ELR (cell line): ENCODE data around the gene OPN1LW.
"Not testable (repeated sequence)": the region's sequence is repeated elsewhere in the genome, so short reads cannot be mapped to it uniquely, and the experiment has no call there.

ENCODE experiments used
- DNase-seq: peaks from one replicate; pipeline ENCODE4 v3.0.0-alpha.2; 2015; ENCODE audit warnings: low read depth

The OPN1LW gene

GRCh38 chrX:154144010-154144409, at the start of gene OPN1LW:
OPN1LW (plus strand) TSS chrX:154144243; CDS start chrX:154144284, 41 bp downstream.
- not testable (repeated sequence) for DNase-seq

- no peak for DNase-seq
Measured at GRCh38 chrX:154094833-154095232, 49.2 kb upstream of the OPN1LW start.

GRCh38 chrX:154096140-154097002, 47.7 kb upstream of the OPN1LW start:
- DNase-seq, result peak; percentile 65

GRCh38 chrX:154097003-154097588, 46.9 kb upstream of the OPN1LW start:
- DNase-seq, result peak; percentile 71

GRCh38 chrX:154097589-154098541, 46.2 kb upstream of the OPN1LW start, which contains the start of gene MECP2:
MECP2 (minus strand) TSS chrX:154097717.
- DNase-seq, result peak; percentile 91

GRCh38 chrX:154098551-154098950, 45.5 kb upstream of the OPN1LW start:
- no peak for DNase-seq

GRCh38 chrX:154113729-154114128, 30.3 kb upstream of the OPN1LW start:
- no peak for DNase-seq

- DNase-seq, result no peak
Measured at GRCh38 chrX:154114652-154115051, 29.4 kb upstream of the OPN1LW start.

- DNase-seq, result no peak
Measured at GRCh38 chrX:154115071-154115470, 29.0 kb upstream of the OPN1LW start.

- no peak for DNase-seq
Measured at GRCh38 chrX:154115750-154116149, 28.3 kb upstream of the OPN1LW start.

- DNase-seq, result no peak
Measured at GRCh38 chrX:154116426-154117211, 27.4 kb upstream of the OPN1LW start.

GRCh38 chrX:154117566-154117965, 26.5 kb upstream of the OPN1LW start:
- no peak for DNase-seq

- no peak for DNase-seq
Measured at GRCh38 chrX:154120567-154120966, 23.5 kb upstream of the OPN1LW start.

- DNase-seq, result no peak
Measured at GRCh38 chrX:154121207-154121606, 22.8 kb upstream of the OPN1LW start.

GRCh38 chrX:154121961-154122360, 22.1 kb upstream of the OPN1LW start:
- no peak for DNase-seq

- peak; percentile 8 for DNase-seq
Measured at GRCh38 chrX:154123241-154124219, 20.5 kb upstream of the OPN1LW start.

GRCh38 chrX:154125391-154126040, 18.5 kb upstream of the OPN1LW start:
- DNase-seq, result no peak

- no peak for DNase-seq
Measured at GRCh38 chrX:154126101-154126500, 17.9 kb upstream of the OPN1LW start.

GRCh38 chrX:154131955-154132354, 12.1 kb upstream of the OPN1LW start:
- no peak for DNase-seq

GRCh38 chrX:154132366-154132765, 11.7 kb upstream of the OPN1LW start:
- DNase-seq, result no peak
